Sigmoid colon (tissue), 7 donors: ENCODE data around the gene SKOR1. TPM values are rescaled to one million over a fixed set of nuclear protein-coding genes. Genes with fewer than 3 reads are reported as not detected.

Source experiments
- DNase-seq: peaks from one replicate; pipeline ENCODE4 v3.0.0-alpha.2; 2019
- H3K27ac ChIP-seq, 4 donors: fragments of 200-600 bp; sonication (generic); one replicate each; pipeline ENCODE4 v1.5.1; 2016 to 2019; ENCODE audit warnings: mild to moderate bottlenecking in 1 of 4
- H3K27me3 ChIP-seq, 3 donors: fragments of 200-600 bp; sonication (generic); one replicate each; pipeline ENCODE4 v1.5.1; 2019; ENCODE audit warnings: mild to moderate bottlenecking in 1 of 3
- H3K36me3 ChIP-seq, 4 donors: fragments of 200-600 bp; sonication (generic); one replicate each; pipeline ENCODE4 v1.5.1; 2016 to 2019
- H3K4me1 ChIP-seq, 4 donors: fragments of 200-600 bp; sonication (generic); one replicate each; pipeline ENCODE4 v1.5.1; 2017 to 2019
- H3K4me3 ChIP-seq, 4 donors: fragments of 200-600 bp; sonication (generic); one replicate each; pipeline ENCODE4 v1.5.1; 2017 to 2019; ENCODE audit warnings: mild to moderate bottlenecking in 2 of 4, moderate library complexity in 1 of 4
- H3K9me3 ChIP-seq, 4 donors: fragments of 200-600 bp in 3 of 4; sonication (generic) in 3 of 4; one replicate each; pipeline versions ENCODE4 v1.5.1 to v1.6.1; 2013 to 2019
- EP300 ChIP-seq, 4 donors: sonication (generic); formaldehyde crosslinking; IDR thresholded peaks; one replicate each; pipeline ENCODE4 v1.6.1; 2017; ENCODE audit warnings: antibody characterized with exemption in 4 of 4
- POLR2A ChIP-seq, 2 donors: fragments of 450-650 bp; IDR thresholded peaks; one replicate each; pipeline ENCODE4 v1.6.1; 2016; ENCODE audit warnings: antibody characterized with exemption in 2 of 2, mild to moderate bottlenecking in 2 of 2, moderate library complexity in 2 of 2
- POLR2AphosphoS5 ChIP-seq, 4 donors: sonication (generic); formaldehyde crosslinking; IDR thresholded peaks; one replicate each; pipeline ENCODE4 v1.6.1; 2017; ENCODE audit warnings: antibody characterized with exemption in 4 of 4
- WGBS, 2 donors: extraction: QIAGEN DNeasy Blood & Tissue Kit; methylation state at CpG; one replicate each; pipeline ENCODE4 v1.1.7; 2013; 5-methylcytosine and 5-hydroxymethylcytosine counted together
- intact Hi-C: fragments of 100-400 bp; cut with DNase I; formaldehyde crosslinking; loops from one replicate; pipeline ENCODE4 v1.15.1; 2023
- polyA plus RNA-seq, 3 donors: library from polyadenylated mRNA; stranded (reverse); fragments of 200-250 nt; gene quantifications; one replicate each; pipeline ENCODE4 v1.2.3, GENCODE V29; 2013
- total RNA-seq, 4 donors: library from RNA; depleted of rRNA; stranded (reverse); fragments of >200 nt; gene quantifications; one replicate each; pipeline ENCODE4 v1.1.0, GENCODE V29; 2016
- TF ChIP-seq, protein P1 (sequence below), 4 experiments: fragments of 450-650 bp in 3 of 4; fragments of 200-600 bp in 1 of 4; IDR thresholded peaks; one replicate each; pipeline ENCODE4 v1.5.1; 2016 to 2019; ENCODE audit warnings: antibody characterized with exemption in 4 of 4, mild to moderate bottlenecking in 3 of 4, moderate library complexity in 2 of 4
- donor health status: healthy with polysubstance abuse.
- donor health status: Bipolar disorder and iron deficiency.
- donor health status: healthy.

The SKOR1 gene
- total and polyA plus RNA-seq, 7 donors: 0.25 to 1.6 (median 1.0) TPM; not detected in 3

DNA sequence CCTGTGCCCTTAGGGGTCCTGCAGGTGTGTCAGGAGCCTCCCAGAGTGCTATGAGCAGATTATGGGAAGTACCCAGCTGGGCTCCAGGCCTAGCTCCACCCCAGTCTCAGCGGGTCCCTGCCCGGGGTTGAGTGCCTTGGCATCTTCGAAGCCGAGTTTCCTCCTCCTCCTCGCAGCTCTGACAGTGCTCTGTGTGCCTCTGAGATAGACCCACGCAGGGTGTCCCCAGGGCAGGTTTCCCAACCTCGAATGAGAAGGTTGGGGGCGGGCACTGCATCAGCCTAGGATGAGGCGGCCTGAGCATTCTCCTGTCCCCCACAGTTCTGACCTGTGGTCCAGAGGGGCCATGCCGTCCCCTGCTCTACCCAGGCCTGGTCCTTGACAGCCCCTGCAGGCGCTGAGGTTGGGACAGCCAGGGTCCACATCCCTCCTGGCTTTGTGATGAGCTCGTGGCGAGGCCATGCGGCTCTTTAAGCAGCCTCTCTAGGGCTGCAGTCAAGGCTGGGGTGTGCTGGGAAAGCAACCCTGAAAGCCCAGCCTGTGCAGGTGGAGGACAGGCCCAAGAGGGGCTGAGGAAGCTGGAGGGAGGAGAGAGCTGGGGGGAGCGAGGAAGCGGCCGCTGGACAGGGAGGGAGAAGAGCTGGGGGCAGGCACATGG, 20.2 kb upstream of the SKOR1 start:
- no peaks in the 10 kb centered on the region for H3K4me1 ChIP-seq
- peaks cover 0 to 29% (median 0%) of the 10 kb centered on the region in 4 donors for H3K36me3 ChIP-seq
- TF ChIP-seq POLR2A (IDR thresholded peaks at IDR 0.05) (no peak), POLR2AphosphoS5 (IDR thresholded peaks at IDR 0.05) (no peak), EP300 (IDR thresholded peaks at IDR 0.05) (no peak)
- TF ChIP-seq, protein P1, sequence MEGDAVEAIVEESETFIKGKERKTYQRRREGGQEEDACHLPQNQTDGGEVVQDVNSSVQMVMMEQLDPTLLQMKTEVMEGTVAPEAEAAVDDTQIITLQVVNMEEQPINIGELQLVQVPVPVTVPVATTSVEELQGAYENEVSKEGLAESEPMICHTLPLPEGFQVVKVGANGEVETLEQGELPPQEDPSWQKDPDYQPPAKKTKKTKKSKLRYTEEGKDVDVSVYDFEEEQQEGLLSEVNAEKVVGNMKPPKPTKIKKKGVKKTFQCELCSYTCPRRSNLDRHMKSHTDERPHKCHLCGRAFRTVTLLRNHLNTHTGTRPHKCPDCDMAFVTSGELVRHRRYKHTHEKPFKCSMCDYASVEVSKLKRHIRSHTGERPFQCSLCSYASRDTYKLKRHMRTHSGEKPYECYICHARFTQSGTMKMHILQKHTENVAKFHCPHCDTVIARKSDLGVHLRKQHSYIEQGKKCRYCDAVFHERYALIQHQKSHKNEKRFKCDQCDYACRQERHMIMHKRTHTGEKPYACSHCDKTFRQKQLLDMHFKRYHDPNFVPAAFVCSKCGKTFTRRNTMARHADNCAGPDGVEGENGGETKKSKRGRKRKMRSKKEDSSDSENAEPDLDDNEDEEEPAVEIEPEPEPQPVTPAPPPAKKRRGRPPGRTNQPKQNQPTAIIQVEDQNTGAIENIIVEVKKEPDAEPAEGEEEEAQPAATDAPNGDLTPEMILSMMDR (IDR thresholded peaks at IDR 0.05): no peak
- no peak for DNase-seq
- intact Hi-C loops: no loop called here
- H3K27ac ChIP-seq: no peak overlapping the region
- no peaks in the 10 kb centered on the region for H3K9me3 ChIP-seq
- no peak overlapping the region for H3K4me3 ChIP-seq
- H3K27me3 ChIP-seq: no peaks in the 10 kb centered on the region
- 89 to 94% methylated on average over 17 of the region's 17 CpGs for whole genome bisulfite sequencing, 2 donors

DNA sequence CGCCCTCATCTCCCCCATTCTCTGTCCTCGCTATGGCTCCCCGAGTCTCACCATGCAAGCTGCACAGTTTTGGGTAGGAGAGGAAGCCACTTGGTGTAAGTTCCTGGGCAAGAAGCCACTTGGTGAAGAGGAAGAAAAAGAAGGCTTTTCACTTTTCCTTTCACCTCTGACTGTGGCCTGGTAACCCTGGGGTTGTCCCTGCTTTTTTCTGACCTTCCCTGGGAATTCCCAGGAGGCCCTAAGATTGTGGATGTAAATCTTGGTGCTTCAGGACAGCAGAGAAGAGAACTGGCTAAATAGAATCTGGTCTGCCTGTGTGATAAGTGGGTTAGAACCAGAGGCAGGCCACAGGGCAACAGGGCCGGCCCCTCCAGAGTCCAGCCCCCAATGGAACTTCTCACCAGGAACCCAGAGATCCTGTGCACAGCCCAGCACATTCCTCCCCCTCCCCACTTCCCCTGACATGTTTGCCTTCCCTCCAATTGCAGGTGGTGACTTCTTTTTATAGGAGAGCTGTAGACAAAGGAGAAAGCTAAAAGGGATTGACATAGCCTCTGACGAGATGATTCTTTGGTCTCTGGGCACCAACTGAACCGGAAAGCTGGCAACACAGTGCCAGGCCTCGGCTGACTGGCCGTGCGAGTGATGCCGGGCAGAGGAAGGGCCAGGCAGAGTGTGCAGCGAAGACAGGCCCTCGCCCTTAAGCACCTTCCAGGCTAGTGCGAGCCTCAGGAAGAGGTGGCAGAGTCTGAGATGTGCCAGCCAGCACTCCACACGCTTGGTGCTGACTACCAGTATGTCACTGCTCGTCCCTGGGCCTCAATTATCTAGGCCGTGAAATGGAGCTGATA, 19.4 kb upstream of the SKOR1 start:
- Histone ChIP-seq H3K27me3 (no peaks in the 10 kb centered on the region), H3K27ac (no peak overlapping the region), H3K4me3 (no peak overlapping the region), H3K9me3 (no peaks in the 10 kb centered on the region), H3K36me3 (peaks cover 0 to 29% (median 0%) of the 10 kb centered on the region in 4 donors), H3K4me1 (no peaks in the 10 kb centered on the region)
- intact Hi-C loops: no loop called here
- peak; percentile 25 for DNase-seq
- TF ChIP-seq, protein P1 (IDR thresholded peaks at IDR 0.05): no peak
- no peak for TF ChIP-seq POLR2A (IDR thresholded peaks at IDR 0.05)
- TF ChIP-seq POLR2AphosphoS5 (IDR thresholded peaks at IDR 0.05): no peak
- no peak for TF ChIP-seq EP300 (IDR thresholded peaks at IDR 0.05)
- WGBS, 2 donors: 82 to 91% methylated on average over 16 of the region's 16 CpGs

DNA sequence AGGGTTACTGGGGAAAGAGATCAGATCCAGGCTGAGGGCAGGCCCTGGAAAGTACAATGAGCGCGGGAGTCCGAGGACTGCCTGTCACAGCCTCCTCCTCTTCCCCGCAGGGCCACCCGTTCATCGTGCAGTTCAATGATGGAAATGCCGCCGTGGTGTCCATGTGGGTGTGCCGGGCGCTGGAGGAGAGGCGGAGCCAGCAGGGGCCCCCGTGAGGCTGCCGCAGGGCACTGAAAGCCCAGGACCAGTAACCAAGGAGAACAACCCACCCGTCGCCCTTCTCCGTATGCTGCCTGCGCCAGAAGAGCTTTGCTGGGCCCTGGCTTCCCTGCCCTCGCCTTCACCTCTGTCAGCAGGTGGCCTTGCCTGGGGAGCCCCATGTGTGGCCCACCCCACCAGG, 18.8 kb upstream of the SKOR1 start:
- peaks cover 0 to 29% (median 0%) of the 10 kb centered on the region in 4 donors for H3K36me3 ChIP-seq
- no peaks in the 10 kb centered on the region for H3K9me3 ChIP-seq
- DNase-seq: peak; percentile 55
- H3K4me1 ChIP-seq: no peaks in the 10 kb centered on the region
- no peaks in the 10 kb centered on the region for H3K27me3 ChIP-seq
- intact Hi-C loops: no loop called here
- H3K27ac ChIP-seq: no peak overlapping the region
- TF ChIP-seq POLR2A (IDR thresholded peaks at IDR 0.05): no peak
- no peak for TF ChIP-seq EP300 (IDR thresholded peaks at IDR 0.05)
- TF ChIP-seq POLR2AphosphoS5 (IDR thresholded peaks at IDR 0.05): no peak
- TF ChIP-seq, protein P1 (IDR thresholded peaks at IDR 0.05): no peak
- 96 to 97% methylated on average over 18 of the region's 18 CpGs for WGBS, 2 donors
- no peak overlapping the region for H3K4me3 ChIP-seq

DNA sequence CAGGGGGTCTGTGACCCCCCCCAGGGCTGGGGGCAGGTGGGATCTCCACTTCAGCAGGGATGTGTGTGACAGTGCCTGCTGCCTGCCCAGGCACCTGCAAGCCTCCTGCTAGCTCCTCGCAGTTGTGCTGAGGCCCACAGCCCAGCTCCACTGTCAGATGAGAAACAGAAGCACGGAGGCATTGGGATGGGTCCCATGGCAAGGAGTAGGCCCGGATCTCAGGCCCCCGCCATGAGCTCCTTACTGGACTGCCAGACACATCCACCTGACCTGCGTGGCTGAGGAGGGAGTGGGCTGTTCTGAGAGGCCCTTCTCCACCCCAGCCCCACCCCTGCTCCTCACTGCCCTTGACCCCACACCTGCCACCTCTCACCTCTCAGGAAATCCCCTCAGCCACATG, 18.2 kb upstream of the SKOR1 start:
- Histone ChIP-seq H3K9me3 (no peaks in the 10 kb centered on the region), H3K36me3 (peaks cover 0 to 29% (median 0%) of the 10 kb centered on the region in 4 donors), H3K27me3 (no peaks in the 10 kb centered on the region), H3K27ac (no peak overlapping the region), H3K4me1 (no peaks in the 10 kb centered on the region), H3K4me3 (no peak overlapping the region)
- TF ChIP-seq, protein P1 (IDR thresholded peaks at IDR 0.05): no peak
- no peak for TF ChIP-seq POLR2AphosphoS5 (IDR thresholded peaks at IDR 0.05)
- no peak for TF ChIP-seq POLR2A (IDR thresholded peaks at IDR 0.05)
- TF ChIP-seq EP300 (IDR thresholded peaks at IDR 0.05): no peak
- WGBS, 2 donors: 90 to 94% methylated on average over 5 of the region's 5 CpGs
- peak; percentile 62 for DNase-seq
- intact Hi-C loops: no loop called here
